ENCODE data around the gene ABCG1. TPM values are rescaled to one million over a fixed set of nuclear protein-coding genes. Genes with fewer than 3 reads are reported as not detected.
"Not testable (repeated sequence)": the region's sequence is repeated elsewhere in the genome, so short reads cannot be mapped to it uniquely, and the experiment has no call there.

ABCG1 gene
- total RNA-seq, 1 experiment from 2014 or later, result 5.6 TPM

DNA sequence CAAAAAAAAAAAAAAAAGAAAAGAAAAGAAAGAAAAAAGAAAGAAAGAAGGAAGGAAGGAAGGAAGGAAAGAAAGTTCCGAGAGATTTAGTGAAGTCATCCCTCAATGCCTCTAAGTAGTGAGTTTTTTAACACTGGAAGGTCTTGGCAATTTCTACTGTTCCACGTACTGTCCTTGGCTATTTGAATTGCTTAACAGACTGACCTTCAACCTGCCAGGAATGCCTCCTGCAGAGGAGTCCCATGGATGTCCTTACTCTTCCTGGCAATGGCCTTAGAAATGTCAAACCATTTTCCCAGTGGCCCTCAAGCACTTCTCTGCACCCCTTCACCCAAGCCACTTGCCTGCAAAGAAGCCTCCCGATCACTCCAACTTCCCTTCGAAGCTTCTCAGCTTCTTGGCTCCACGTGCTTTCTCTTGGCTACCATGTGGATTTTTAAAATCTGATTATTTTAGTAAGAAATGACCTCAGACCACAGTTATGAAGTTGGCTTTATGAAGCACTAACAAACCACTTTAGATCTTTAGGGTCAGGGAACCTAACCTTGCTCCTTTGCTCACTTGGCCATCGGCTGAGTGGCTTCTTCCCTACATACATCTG is 43.7 kb upstream of the ABCG1 start:
- TF ChIP-seq EZH2 (IDR thresholded peaks at IDR 0.05; ENCODE audit: low read depth), result no peak
- TF ChIP-seq, protein P1, sequence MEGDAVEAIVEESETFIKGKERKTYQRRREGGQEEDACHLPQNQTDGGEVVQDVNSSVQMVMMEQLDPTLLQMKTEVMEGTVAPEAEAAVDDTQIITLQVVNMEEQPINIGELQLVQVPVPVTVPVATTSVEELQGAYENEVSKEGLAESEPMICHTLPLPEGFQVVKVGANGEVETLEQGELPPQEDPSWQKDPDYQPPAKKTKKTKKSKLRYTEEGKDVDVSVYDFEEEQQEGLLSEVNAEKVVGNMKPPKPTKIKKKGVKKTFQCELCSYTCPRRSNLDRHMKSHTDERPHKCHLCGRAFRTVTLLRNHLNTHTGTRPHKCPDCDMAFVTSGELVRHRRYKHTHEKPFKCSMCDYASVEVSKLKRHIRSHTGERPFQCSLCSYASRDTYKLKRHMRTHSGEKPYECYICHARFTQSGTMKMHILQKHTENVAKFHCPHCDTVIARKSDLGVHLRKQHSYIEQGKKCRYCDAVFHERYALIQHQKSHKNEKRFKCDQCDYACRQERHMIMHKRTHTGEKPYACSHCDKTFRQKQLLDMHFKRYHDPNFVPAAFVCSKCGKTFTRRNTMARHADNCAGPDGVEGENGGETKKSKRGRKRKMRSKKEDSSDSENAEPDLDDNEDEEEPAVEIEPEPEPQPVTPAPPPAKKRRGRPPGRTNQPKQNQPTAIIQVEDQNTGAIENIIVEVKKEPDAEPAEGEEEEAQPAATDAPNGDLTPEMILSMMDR (conservative IDR thresholded peaks at IDR 0.05), result no peak
- H3F3A ChIP-seq (ENCODE audit: insufficient read depth, low read depth), result no peaks in the 10 kb centered on the region
- H2AFZ ChIP-seq, result no peak overlapping the region
- H3K79me2 ChIP-seq (ENCODE audit: low read depth), result no peaks in the 10 kb centered on the region
- H4K20me1 ChIP-seq (ENCODE audit: insufficient read depth), result no peaks in the 10 kb centered on the region
- no peaks in the 10 kb centered on the region for H3K9me2 ChIP-seq (ENCODE audit: insufficient read depth)
- H3K27me3 ChIP-seq (ENCODE audit: insufficient read depth, low read depth), result no peaks in the 10 kb centered on the region
- CTCF ChIA-PET, result no interaction called here
- H3K4me3 ChIP-seq, result no peak overlapping the region
- no peaks in the 10 kb centered on the region for H3K4me1 ChIP-seq (replicated peaks; ENCODE audit: insufficient read depth)
- POLR2A ChIA-PET (ENCODE audit: unreplicated experiment), result no interaction called here
- no peak overlapping the region for H3K27ac ChIP-seq
- no peak overlapping the region for H3K4me2 ChIP-seq
- no peaks in the 10 kb centered on the region for H3K36me3 ChIP-seq (ENCODE audit: low read depth)
- intact Hi-C loops (cut with micrococcal nuclease; ENCODE audit: unreplicated experiment), result no loop called here
- DNase-seq, result no peak
- no TSS peak for BruUV-seq (replicated peaks)
- H3K9me3 ChIP-seq (ENCODE audit: insufficient read depth, low read depth), result no peaks in the 10 kb centered on the region

DNA sequence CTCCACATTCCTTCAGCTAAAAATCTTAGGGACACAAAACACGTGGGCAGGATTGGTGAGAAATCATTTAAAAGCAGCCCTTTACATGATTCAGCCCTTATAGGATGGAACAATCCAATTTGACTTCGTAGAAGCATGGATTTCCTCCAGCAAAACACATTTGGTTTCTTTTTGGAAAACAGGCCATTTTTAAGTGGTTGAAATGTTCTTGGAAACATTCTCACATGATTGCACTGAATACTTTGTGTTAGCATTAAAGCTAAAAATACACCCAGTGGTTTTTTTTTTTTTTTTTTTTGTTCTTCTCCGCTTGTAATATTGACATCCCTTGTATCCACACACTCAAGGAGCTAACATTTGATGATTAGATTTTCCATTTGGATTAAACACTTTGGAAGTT is 42.1 kb upstream of the ABCG1 start:
- no peak overlapping the region for H3K4me2 ChIP-seq
- H3F3A ChIP-seq (ENCODE audit: insufficient read depth, low read depth), result no peaks in the 10 kb centered on the region
- no peaks in the 10 kb centered on the region for H3K79me2 ChIP-seq (ENCODE audit: low read depth)
- H3K4me1 ChIP-seq (replicated peaks; ENCODE audit: insufficient read depth), result no peaks in the 10 kb centered on the region
- ChIA-PET CTCF (no interaction called here), POLR2A (ENCODE audit: unreplicated experiment) (no interaction called here)
- DNase-seq, result no peak
- H3K9me3 ChIP-seq (ENCODE audit: insufficient read depth, low read depth), result no peaks in the 10 kb centered on the region
- no peak overlapping the region for H2AFZ ChIP-seq
- no peaks in the 10 kb centered on the region for H3K9me2 ChIP-seq (ENCODE audit: insufficient read depth)
- intact Hi-C loops (cut with micrococcal nuclease; ENCODE audit: unreplicated experiment), result no loop called here
- BruUV-seq (replicated peaks), result no TSS peak
- H3K4me3 ChIP-seq, result no peak overlapping the region
- H3K36me3 ChIP-seq (ENCODE audit: low read depth), result no peaks in the 10 kb centered on the region
- H4K20me1 ChIP-seq (ENCODE audit: insufficient read depth), result no peaks in the 10 kb centered on the region
- H3K27me3 ChIP-seq (ENCODE audit: insufficient read depth, low read depth), result no peaks in the 10 kb centered on the region
- TF ChIP-seq, protein P1 (conservative IDR thresholded peaks at IDR 0.05), result no peak
- no peak for TF ChIP-seq EZH2 (IDR thresholded peaks at IDR 0.05; ENCODE audit: low read depth)
- no peak overlapping the region for H3K27ac ChIP-seq

DNA sequence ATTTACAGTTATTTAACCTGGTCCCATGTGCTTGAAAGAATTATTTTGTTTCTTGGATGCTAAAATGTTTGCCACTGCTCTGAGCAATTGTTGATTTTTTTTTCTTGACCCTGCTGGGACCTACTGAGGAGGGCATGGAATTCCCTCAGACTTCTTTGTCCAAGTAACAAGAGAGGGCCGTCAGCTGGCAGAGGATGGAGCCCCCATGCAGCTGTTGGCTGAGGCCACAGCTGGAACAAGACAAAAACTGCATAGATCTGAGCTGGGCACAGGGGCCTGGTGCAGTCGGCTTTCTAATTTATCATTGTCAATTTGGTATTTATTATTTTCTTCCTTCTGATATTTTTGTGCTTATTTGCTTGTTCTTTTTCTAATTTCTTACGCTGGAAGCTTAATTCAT is 39.6 kb upstream of the ABCG1 start:
- H3K4me1 ChIP-seq (replicated peaks; ENCODE audit: insufficient read depth), result no peaks in the 10 kb centered on the region
- no peak overlapping the region for H2AFZ ChIP-seq
- H3K9me3 ChIP-seq (ENCODE audit: insufficient read depth, low read depth), result no peaks in the 10 kb centered on the region
- CTCF ChIA-PET, result no interaction called here
- H3F3A ChIP-seq (ENCODE audit: insufficient read depth, low read depth), result no peaks in the 10 kb centered on the region
- H3K79me2 ChIP-seq (ENCODE audit: low read depth), result no peaks in the 10 kb centered on the region
- intact Hi-C loops (cut with micrococcal nuclease; ENCODE audit: unreplicated experiment), result no loop called here
- H3K27me3 ChIP-seq (ENCODE audit: insufficient read depth, low read depth), result no peaks in the 10 kb centered on the region
- no peak overlapping the region for H3K4me2 ChIP-seq
- DNase-seq, result no peak
- TF ChIP-seq, protein P1 (conservative IDR thresholded peaks at IDR 0.05), result no peak
- TF ChIP-seq EZH2 (IDR thresholded peaks at IDR 0.05; ENCODE audit: low read depth), result no peak
- no peak overlapping the region for H3K4me3 ChIP-seq
- H4K20me1 ChIP-seq (ENCODE audit: insufficient read depth), result no peaks in the 10 kb centered on the region
- H3K36me3 ChIP-seq (ENCODE audit: low read depth), result no peaks in the 10 kb centered on the region
- POLR2A ChIA-PET (ENCODE audit: unreplicated experiment), result no interaction called here
- H3K27ac ChIP-seq, result no peak overlapping the region
- no peaks in the 10 kb centered on the region for H3K9me2 ChIP-seq (ENCODE audit: insufficient read depth)
- BruUV-seq (replicated peaks), result no TSS peak

DNA sequence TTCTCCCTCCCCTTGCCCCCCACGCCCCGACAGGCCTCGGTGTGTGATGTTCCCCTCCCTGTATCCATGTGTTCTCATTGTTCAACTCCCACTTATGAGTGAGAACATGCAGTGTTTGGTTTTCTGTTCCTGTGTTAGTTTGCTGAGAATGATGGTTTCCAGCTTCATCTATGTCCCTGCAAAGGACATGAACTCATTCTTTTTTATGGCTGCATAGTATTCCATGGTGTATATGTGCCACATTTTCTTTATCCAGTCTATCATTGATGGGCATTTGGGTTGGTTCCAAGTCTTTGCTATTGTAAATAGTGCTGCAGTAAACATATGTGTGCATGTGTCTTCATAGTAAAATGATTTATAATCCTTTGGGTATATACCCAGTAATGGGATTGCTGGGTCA is 38.9 kb upstream of the ABCG1 start:
- H3K9me2 ChIP-seq (ENCODE audit: insufficient read depth); H3K36me3 ChIP-seq (ENCODE audit: low read depth); H3F3A ChIP-seq (ENCODE audit: insufficient read depth, low read depth); DNase-seq; BruUV-seq (replicated peaks); H3K79me2 ChIP-seq (ENCODE audit: low read depth); H3K27ac ChIP-seq; H4K20me1 ChIP-seq (ENCODE audit: insufficient read depth); H3K4me1 ChIP-seq (replicated peaks; ENCODE audit: insufficient read depth); intact Hi-C loops (cut with micrococcal nuclease; ENCODE audit: unreplicated experiment); CTCF ChIA-PET; H3K27me3 ChIP-seq (ENCODE audit: insufficient read depth, low read depth); H3K4me3 ChIP-seq; H2AFZ ChIP-seq; H3K4me2 ChIP-seq; POLR2A ChIA-PET (ENCODE audit: unreplicated experiment); H3K9me3 ChIP-seq (ENCODE audit: insufficient read depth, low read depth): not testable (repeated sequence)
